ENCODE measurements around the gene PPAN. TPM values are rescaled to one million over a fixed set of nuclear protein-coding genes. Genes with fewer than 3 reads are reported as not detected.

Gene PPAN
- total RNA-seq, 2 experiments from 2014 or later, result 165 to 171 TPM

DNA sequence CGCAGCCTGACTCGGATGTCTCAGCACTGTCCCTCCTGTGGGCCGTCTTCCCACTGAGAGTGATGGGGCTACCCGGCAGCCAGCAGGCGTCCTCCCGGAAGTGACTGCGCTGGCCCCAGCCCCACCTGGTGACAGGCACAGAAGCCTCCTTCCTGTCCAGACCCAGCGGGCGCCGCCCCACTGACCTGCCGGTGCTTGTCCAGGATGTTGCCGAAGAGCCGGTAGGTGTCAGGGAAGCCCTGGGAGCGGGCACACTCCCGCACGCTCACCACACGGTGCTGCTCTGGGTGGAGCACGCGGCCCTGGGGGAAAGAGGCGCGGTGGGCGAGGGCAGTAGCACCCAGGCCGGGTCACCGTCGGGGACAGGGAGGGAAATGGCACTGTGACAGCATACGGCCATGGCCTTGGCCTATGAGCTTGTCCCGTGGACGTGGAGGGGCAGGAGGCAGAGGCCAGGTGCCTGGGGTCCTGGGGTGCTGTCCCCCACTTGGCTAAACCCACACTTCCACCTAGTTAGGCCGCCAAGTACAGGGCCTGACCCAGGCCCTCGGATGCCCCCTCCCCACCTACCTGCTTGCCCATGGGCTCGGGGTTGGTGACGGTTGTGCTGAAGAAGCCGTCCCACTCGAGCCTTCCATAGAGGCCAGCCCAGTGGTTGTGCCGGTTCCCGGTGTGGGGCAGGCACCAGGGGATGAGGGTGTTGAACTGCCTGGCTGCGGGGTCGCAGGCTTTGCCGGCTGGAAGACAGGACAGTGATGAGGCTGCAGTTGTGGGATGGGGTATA is 29.6 kb downstream of the PPAN start:
- TF ChIP-seq, protein P1, sequence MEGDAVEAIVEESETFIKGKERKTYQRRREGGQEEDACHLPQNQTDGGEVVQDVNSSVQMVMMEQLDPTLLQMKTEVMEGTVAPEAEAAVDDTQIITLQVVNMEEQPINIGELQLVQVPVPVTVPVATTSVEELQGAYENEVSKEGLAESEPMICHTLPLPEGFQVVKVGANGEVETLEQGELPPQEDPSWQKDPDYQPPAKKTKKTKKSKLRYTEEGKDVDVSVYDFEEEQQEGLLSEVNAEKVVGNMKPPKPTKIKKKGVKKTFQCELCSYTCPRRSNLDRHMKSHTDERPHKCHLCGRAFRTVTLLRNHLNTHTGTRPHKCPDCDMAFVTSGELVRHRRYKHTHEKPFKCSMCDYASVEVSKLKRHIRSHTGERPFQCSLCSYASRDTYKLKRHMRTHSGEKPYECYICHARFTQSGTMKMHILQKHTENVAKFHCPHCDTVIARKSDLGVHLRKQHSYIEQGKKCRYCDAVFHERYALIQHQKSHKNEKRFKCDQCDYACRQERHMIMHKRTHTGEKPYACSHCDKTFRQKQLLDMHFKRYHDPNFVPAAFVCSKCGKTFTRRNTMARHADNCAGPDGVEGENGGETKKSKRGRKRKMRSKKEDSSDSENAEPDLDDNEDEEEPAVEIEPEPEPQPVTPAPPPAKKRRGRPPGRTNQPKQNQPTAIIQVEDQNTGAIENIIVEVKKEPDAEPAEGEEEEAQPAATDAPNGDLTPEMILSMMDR (IDR thresholded peaks at IDR 0.05), result no peak
- CTCF ChIA-PET, result no interaction called here
- POLR2A ChIA-PET, result interaction anchor here (0.6 to 1.1 kb wide), 2 partner anchors 31 to 201 kb away, joined by 3 read pairs; no protein-coding TSS in a partner anchor
- ATAC-seq, result no peak
- Mint-ChIP-seq H3K27me3 (no peaks in the 10 kb centered on the region), H3K36me3 (ENCODE audit: low read depth) (peaks cover 42% of the 10 kb centered on the region), H3K9me3 (no peaks in the 10 kb centered on the region), H3K4me3 (no peak overlapping the region), H3K27ac (no peak overlapping the region), H3K4me1 (ENCODE audit: low read depth) (no peaks in the 10 kb centered on the region)
- DNase-seq, result no peak
- intact Hi-C loops (cut with micrococcal nuclease), result no loop called here

DNA sequence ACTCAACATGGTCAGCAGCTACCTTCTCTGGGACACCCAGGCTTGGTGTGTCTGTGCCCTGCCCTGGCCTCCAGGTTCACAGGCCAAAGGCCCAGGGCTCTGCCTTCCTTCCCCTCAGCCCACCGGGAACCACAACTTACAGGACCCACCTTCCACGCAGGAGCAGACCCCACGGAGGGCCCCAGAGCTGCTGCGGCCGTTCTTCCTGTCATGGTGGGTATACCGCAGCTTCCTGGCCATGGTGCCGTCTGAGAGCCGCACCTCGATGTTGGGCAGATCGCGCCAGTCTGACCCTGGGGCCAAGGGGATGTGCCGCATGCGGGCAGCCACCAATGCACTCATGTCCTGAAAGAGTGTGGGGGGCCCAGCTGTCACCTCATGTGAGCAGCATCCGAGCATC is 30.8 kb downstream of the PPAN start:
- Mint-ChIP-seq H3K27me3 (no peaks in the 10 kb centered on the region), H3K27ac (no peak overlapping the region), H3K9me3 (no peaks in the 10 kb centered on the region), H3K4me3 (no peak overlapping the region), H3K4me1 (ENCODE audit: low read depth) (peaks cover 4% of the 10 kb centered on the region), H3K36me3 (ENCODE audit: low read depth) (peaks cover 49% of the 10 kb centered on the region)
- DNase-seq (no peak), ATAC-seq (no peak)
- intact Hi-C loops (cut with micrococcal nuclease), result no loop called here
- CTCF ChIA-PET, result no interaction called here
- POLR2A ChIA-PET, result interaction anchor here (1.1 to 1.3 kb wide), 2 partner anchors 30 to 53 kb away, joined by 3 to 4 read pairs; no protein-coding TSS in a partner anchor
- TF ChIP-seq, protein P1 (IDR thresholded peaks at IDR 0.05), result no peak

DNA sequence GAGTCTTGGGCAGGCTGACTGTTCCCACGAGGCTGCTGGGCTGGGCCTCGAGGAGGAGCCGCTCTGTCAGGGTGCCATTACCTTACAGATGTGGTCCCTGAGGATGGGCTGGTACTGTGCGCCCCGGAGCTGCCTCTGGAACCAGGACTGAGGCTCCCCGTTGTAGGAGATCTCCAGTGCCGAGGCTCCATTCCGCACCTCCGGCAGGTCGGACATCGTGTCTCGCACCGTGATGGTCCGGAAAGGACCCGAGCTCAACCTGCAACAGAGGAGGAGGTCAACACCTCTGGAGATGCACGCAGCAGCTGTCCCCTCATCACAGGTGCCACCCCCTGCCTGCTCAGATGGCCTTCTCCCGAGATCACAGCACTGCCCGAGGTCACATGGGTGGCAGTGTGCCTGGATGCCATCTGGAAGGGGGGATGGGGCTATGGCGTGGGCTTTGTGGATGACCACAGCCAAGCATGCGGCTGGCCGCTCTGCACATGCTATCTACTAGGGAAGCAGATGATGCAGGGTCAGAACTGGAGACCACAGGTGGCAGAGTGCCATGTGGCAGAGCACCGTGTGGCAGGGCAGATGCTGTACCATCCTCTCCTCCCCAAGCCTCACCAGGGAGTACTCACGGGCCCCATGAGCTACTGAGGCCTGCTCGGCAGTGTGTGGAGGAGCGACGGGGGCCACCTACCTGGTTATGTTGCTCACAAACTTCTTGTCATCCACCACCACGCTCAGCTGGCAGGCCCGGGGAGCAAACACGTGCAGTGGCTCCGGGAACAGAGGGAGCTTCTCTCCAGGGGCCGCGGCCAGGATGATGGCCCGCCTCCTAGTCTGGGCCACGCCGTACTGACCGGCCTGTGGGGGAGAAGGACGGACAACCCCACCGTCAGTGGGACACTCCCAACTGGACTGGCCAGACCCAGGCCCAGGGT is 31.9 kb downstream of the PPAN start:
- H3K27ac Mint-ChIP-seq, result no peak overlapping the region
- peaks cover 10% of the 10 kb centered on the region for H3K4me1 Mint-ChIP-seq (ENCODE audit: low read depth)
- TF ChIP-seq, protein P1 (IDR thresholded peaks at IDR 0.05), result no peak
- no peaks in the 10 kb centered on the region for H3K9me3 Mint-ChIP-seq
- intact Hi-C loops (cut with micrococcal nuclease), result no loop called here
- ATAC-seq (no peak), DNase-seq (no peak)
- no peaks in the 10 kb centered on the region for H3K27me3 Mint-ChIP-seq
- no peak overlapping the region for H3K4me3 Mint-ChIP-seq
- POLR2A ChIA-PET, result interaction anchor here (1.1 to 2.3 kb wide), 4 partner anchors 16 to 52 kb away, joined by 4 to 7 read pairs (median 4); no protein-coding TSS in a partner anchor
- CTCF ChIA-PET, result interaction anchor here (1.2 kb wide), 1 partner anchor 112 kb away, joined by 3 read pairs; no protein-coding TSS in a partner anchor
- peaks cover 56% of the 10 kb centered on the region for H3K36me3 Mint-ChIP-seq (ENCODE audit: low read depth)

DNA sequence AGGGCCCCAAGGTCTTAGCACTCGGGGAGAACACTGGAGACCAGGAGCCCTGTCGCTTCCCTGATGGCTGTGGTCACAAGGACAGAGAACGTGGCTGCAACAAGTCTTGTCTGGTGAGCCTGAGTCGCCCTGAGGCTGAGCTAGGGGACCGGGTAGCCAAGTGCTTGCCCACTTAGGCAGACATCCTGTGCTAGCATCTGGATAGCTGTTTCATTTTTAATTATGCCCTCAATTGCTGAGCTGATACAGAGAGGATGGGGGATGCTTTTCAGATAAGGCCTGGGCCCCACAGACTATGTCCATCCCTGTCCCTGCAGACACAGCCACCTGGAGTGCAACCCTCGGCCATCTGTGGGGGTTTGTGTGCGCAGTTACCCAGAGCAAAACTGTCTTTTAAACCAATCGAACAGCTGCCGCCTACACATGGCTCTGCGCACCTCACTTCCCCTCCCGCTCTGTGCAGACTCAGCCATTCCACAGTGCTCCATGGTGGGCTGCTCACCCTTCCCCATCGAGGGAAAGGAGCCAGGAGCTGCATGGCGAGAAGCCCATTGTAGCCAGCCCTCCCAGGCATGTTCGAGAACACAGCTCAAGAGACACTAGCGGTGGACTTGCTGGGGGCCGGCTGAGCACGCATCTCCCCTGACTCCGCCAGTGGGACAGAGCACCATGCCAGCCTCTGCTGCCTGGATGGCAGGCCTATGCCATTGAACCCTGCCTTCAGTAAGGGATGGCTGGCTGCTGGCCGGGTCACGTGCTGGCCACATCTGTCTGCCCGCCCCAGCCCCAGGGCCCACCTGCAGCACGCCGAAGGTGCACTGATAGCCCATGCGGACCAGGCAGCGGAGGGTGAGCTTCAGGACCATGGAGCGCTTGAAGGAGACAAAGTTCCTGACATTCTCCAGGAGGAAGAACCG is 33.0 kb downstream of the PPAN start:
- intact Hi-C loops (cut with micrococcal nuclease), result no loop called here
- TF ChIP-seq, protein P1 (IDR thresholded peaks at IDR 0.05), result no peak
- Mint-ChIP-seq H3K27ac (no peak overlapping the region), H3K27me3 (no peaks in the 10 kb centered on the region), H3K4me3 (no peak overlapping the region), H3K36me3 (ENCODE audit: low read depth) (peaks cover 65% of the 10 kb centered on the region), H3K9me3 (no peaks in the 10 kb centered on the region), H3K4me1 (ENCODE audit: low read depth) (peaks cover 17% of the 10 kb centered on the region)
- CTCF ChIA-PET, result interaction anchor here (1.2 to 2.3 kb wide), 2 partner anchors 111 to 209 kb away, joined by 3 to 6 read pairs; no protein-coding TSS in a partner anchor
- no peak for DNase-seq
- no peak for ATAC-seq
- POLR2A ChIA-PET, result interaction anchor here (1.0 to 2.3 kb wide), 6 partner anchors 9 to 45 kb away, joined by 3 to 7 read pairs (median 4); no protein-coding TSS in a partner anchor
